ENCODE results near the gene ARCN1.

Gene ARCN1

GRCh38 chr11:118572061-118572980 lies at the start of gene ARCN1:
Gene ARCN1 (plus strand): TSS chr11:118572409. CDS start chr11:118572548, 139 bp downstream.
- DNase-seq = peak; percentile 41

DNA sequence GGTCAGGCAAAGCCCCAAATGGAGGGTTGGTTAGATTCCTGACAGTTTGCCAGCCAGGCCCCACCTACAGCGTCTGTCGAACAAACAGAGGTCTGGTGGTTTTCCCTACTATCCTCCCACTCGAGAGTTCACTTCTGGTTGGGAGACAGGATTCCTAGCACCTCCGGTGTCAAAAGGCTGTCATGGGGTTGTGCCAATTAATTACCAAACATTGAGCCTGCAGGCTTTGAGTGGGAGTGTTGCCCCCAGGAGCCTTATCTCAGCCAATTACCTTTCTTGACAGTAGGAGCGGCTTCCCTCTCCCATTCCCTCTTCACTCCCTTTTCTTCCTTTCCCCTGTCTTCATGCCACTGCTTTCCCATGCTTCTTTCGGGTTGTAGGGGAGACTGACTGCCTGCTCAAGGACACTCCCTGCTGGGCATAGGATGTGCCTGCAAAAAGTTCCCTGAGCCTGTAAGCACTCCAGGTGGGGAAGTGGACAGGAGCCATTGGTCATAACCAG lies 49.6 kb upstream of the ARCN1 start:
- DNase-seq = no peak

- no peak for DNase-seq
These were observed 47.9 kb upstream of the ARCN1 start for GRCh38 chr11:118524356-118524755.

GRCh38 chr11:118524757-118525470 lies 47.3 kb upstream of the ARCN1 start:
- DNase-seq = no peak

GRCh38 chr11:118526688-118527087 lies 45.5 kb upstream of the ARCN1 start:
- DNase-seq = no peak

DNA sequence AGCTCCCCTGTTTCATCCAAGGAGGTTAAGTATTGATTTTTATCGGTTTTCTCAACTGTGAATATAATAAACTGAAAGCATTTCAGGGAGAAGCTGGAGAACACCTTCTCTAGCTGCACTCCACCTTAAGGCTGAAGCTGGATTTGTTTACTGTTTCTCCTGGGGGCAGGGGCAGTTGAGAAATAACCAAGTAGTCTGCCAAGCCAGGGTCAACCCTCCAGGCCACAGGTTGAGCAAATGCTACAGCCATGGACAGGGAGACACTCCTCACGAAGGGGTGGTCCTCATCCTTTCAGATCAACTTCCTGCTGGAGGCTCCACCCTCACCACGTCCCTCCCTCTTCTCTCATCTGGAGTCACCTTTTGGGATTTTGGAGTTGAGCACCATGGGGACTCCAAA lies 45.1 kb upstream of the ARCN1 start, which contains the start of gene TTC36:
TTC36 (plus strand) TSS at position 366 of the 400 bp plus-strand sequence; CDS start at position 387, 21 bp downstream.
- DNase-seq = no peak

DNA sequence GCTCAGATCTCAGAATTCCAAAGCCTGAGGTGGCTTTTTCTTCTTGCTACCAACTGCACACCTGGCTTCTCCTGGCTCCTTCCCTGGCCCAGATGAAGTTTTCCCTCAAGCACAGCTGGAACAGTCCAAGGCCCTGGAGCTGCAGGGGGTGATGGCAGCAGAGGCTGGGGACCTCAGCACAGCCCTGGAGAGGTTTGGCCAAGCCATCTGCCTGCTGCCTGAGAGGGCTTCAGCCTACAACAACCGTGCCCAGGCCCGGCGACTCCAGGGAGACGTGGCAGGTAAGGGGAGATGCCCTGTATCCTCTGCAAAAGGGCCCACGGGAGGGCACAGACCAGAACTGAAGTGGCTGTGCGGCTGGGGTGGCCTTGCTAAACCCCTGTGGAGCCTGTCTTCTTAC lies 43.7 kb upstream of the ARCN1 start:
- DNase-seq = no peak

- no peak for DNase-seq
These were observed 42.5 kb upstream of the ARCN1 start for GRCh38 chr11:118529584-118530175.

DNA sequence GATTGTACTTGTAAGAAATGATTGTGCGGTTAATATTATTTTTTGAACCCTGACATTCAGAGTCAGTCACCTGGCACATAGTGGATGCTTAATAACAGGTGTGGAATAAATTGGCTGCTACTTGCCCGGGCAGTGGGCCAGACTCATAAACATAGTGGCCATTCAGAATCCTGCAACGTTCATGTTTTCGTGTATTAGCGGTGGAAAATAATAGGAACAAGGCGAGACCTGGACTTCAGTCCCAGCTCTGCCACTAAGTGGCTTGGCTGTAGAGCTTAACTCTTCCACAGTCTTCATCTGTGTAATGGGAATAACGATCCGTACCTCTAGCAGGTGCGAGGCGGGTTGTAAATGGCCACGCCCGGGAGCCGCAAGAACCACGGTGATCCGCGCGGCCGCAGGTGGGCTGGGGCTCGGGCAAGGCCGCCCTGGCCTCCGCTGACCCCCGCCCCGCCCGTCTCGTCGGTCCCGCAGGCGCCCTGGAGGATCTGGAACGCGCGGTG lies 42.0 kb upstream of the ARCN1 start:
- DNase-seq = peak; percentile 71

DNA sequence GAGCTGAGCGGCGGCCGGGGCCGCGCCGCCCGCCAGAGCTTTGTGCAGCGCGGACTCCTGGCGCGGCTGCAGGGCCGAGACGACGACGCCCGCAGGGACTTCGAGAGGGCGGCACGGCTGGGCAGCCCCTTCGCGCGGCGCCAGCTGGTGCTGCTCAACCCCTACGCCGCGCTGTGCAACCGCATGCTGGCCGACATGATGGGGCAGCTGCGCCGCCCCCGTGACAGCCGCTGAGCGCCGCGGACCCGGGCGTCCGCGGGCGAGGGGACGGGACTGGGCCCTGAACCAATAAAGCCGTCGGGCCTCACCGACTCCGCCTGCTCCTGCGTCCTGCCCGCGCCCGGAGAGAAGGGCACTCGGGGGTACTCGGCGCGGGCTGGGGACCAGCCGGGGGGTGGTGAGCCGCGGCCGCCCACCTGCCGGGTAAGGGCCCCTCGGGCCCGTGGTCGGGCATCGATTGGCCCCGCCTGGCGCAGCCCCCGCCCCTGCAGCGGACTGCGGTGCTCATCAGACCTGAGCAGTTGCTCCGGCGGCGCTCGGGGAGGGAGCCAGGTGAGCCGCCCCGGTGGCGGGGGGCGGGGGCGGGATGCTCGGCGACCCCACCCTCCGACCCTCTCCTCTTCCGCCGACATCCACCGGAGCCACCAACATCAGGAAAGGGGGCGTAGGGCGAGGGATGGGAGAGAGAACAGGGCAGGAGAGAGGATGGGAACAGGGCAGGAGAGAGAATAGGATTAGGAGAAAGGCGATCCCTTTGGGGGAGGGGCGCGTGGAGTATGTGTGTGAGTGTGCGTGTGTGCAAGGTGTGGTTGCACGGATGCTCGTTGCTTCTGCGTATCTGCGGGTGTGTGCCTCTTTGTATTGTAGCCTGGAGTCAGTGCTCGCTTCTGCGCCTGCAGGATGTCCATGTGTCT lies 41.3 kb upstream of the ARCN1 start, which contains the start of gene TMEM25:
TMEM25 (plus strand) TSS at position 510 of the 914 bp plus-strand sequence. CDS start 610 bp downstream, outside the sequence.
- no peak for DNase-seq

DNA sequence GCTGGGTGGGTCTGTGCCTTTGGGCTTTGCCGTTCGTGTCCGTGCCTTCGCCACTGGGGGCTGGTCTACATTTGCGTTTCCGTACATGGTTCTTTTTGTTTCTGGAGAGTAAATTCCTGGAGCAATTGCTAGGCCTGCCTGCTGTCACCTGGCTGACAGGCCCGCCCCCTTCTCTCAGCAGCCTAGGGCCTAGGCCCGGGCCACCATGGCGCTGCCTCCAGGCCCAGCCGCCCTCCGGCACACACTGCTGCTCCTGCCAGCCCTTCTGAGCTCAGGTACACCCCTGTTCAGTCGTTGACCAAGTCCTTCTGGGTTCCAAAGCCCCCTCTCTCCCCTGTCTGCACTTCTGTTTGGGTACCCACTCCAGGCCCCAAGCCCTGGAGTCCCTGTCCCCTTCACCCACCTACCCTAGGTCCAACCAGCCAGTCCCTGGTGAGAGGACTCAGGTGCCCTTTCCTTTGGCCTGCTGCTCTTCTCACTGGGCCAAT lies 40.6 kb upstream of the ARCN1 start:
- no peak for DNase-seq

GRCh38 chr11:118532091-118532490 lies 40.1 kb upstream of the ARCN1 start:
- no peak for DNase-seq

GRCh38 chr11:118532852-118533768 lies 39.1 kb upstream of the ARCN1 start:
- no peak for DNase-seq

DNA sequence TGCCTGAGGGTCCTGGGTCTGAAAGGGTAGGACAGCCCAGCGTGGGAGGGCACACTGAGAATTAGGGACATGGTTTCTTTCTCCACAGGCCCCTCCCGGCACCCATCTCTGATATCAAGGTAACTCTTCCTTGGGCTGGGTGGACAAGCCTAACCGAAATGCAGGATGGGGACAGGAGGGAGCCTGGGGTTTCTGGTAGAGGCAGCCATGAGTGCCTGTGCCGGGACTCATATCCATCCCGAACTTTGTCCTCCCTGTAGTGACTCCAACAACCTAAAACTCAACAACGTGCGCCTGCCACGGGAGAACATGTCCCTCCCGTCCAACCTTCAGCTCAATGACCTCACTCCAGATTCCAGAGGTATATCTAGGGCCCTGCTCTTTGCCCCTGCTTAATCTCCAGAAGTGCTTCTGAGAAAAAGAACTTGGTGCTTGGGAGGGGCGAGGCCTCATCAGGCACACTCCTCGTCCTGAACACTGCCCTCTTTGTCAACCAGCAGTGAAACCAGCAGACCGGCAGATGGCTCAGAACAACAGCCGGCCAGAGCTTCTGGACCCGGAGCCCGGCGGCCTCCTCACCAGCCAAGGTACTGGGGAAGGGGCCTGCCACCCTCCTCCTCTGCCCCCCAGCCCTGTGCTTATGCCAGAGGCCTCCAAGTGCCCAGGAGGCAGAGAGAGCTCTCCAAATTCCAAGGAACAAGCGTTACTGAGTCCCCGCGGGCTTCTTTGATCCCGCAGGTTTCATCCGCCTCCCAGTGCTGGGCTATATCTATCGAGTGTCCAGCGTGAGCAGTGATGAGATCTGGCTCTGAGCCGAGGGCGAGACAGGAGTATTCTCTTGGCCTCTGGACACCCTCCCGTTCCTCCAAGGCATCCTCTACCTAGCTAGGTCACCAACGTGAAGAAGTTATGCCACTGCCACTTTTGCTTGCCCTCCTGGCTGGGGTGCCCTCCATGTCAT lies 38.2 kb upstream of the ARCN1 start:
- DNase-seq = no peak

DNA sequence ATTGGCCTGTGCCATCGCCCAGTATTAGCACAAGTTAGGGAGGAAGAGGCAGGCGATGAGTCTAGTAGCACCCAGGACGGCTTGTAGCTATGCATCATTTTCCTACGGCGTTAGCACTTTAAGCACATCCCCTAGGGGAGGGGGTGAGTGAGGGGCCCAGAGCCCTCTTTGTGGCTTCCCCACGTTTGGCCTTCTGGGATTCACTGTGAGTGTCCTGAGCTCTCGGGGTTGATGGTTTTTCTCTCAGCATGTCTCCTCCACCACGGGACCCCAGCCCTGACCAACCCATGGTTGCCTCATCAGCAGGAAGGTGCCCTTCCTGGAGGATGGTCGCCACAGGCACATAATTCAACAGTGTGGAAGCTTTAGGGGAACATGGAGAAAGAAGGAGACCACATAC lies 36.9 kb upstream of the ARCN1 start:
- no peak for DNase-seq

DNA sequence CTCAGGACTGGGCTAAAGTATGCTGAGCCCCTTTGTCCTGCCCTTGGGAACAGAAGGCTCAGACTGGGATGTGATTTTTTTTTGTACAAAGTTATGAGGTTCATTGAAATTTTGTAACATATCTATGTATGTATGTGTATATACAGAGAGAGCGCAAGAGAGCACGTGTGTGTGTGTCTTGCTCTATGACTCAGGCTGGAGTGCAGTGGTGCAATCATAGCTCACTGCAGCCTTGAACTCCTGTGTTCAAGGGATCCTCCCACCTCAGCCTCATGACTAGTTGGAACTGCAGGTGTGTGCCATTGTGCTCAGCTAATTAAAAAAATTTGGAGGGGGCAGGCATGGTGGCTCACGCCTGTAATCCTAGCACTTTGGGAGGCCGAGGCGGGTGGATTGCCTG lies 35.5 kb upstream of the ARCN1 start:
- no peak for DNase-seq

DNA sequence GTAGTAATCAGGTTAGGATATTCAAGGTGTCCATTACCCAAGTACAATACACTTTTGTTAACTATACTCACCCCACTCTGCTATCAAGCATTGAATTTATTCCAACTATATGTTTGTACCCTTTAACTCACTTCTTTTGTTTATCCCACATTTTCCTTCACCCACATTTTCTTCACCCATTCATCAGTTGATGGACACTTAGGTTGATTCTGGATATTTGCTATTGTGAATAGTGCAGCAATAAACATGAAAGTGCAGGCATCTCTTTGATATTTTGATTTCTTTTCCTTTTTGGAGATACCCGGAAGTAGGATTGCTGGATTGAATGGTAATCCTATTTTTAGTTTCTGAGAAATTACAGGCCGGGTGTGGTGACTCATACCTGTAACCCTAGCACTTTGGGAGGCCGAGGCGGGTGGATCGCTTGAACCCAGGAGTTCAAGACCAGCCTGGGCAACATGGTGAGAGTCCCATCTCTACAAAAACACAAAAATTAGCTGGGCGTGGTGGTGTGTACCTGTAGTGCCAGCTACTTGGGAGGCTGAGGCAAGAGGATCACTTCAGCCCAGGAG lies 34.7 kb upstream of the ARCN1 start:
- DNase-seq = no peak

- no peak for DNase-seq
These were observed 28.1 kb upstream of the ARCN1 start for GRCh38 chr11:118544010-118544646.

DNA sequence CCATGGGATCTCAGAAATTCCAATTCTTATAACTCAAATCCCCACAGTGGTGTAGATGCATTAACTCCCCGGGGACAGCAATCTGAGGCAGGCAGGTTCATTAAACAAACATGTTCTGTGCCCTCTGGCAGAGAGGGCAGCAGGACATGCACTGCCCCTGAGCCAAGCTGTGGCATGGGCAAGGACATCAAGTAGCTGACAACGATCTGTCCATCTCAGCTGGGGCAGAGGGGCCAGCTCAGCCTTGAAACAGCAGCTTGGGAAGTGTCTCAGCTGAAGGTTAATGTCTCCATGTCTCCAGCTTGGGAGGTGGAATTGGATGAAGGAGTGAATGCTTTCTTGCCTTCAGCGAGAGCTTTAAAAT lies 27.6 kb upstream of the ARCN1 start:
- DNase-seq = no peak
